Coronary artery (tissue), 2 donors: ENCODE results near the gene TMCC1.

Experiments
- DNase-seq: peaks from one replicate; pipeline ENCODE4 v3.0.0-alpha.2; 2017; ENCODE audit warnings: low spot score
- H3K27ac ChIP-seq, 2 donors: fragments of 200-600 bp; sonication (generic); one replicate each; pipeline ENCODE4 v1.5.1; 2016 to 2019
- H3K4me3 ChIP-seq: fragments of 200-600 bp; sonication (generic); 2 replicates; pipeline ENCODE4 v1.5.1; 2016; ENCODE audit warnings: mild to moderate bottlenecking, moderate library complexity
- TF ChIP-seq, protein P1 (sequence below): fragments of 200-600 bp; sonication (generic); IDR thresholded peaks from one replicate; pipeline ENCODE4 v1.5.1; 2019; ENCODE audit warnings: antibody characterized with exemption

TMCC1 gene

GRCh38 chr3:129622226-129622874 is 271.2 kb downstream of the TMCC1 start:
- DNase-seq = no peak
- H3K27ac ChIP-seq = peak overlapping the region in 1 of 2 donors; percentile 99
- no peak overlapping the region for H3K4me3 ChIP-seq
- TF ChIP-seq, protein P1, sequence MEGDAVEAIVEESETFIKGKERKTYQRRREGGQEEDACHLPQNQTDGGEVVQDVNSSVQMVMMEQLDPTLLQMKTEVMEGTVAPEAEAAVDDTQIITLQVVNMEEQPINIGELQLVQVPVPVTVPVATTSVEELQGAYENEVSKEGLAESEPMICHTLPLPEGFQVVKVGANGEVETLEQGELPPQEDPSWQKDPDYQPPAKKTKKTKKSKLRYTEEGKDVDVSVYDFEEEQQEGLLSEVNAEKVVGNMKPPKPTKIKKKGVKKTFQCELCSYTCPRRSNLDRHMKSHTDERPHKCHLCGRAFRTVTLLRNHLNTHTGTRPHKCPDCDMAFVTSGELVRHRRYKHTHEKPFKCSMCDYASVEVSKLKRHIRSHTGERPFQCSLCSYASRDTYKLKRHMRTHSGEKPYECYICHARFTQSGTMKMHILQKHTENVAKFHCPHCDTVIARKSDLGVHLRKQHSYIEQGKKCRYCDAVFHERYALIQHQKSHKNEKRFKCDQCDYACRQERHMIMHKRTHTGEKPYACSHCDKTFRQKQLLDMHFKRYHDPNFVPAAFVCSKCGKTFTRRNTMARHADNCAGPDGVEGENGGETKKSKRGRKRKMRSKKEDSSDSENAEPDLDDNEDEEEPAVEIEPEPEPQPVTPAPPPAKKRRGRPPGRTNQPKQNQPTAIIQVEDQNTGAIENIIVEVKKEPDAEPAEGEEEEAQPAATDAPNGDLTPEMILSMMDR = no peak

GRCh38 chr3:129621626-129622225 is 271.8 kb downstream of the TMCC1 start:
- TF ChIP-seq, protein P1 = no peak
- Histone ChIP-seq H3K27ac (peak overlapping the region in 1 of 2 donors; percentile 99), H3K4me3 (no peak overlapping the region)
- DNase-seq = no peak

GRCh38 chr3:129620828-129621559 is 272.5 kb downstream of the TMCC1 start:
- peak overlapping the region in 1 of 2 donors; percentile 99 for H3K27ac ChIP-seq

DNA sequence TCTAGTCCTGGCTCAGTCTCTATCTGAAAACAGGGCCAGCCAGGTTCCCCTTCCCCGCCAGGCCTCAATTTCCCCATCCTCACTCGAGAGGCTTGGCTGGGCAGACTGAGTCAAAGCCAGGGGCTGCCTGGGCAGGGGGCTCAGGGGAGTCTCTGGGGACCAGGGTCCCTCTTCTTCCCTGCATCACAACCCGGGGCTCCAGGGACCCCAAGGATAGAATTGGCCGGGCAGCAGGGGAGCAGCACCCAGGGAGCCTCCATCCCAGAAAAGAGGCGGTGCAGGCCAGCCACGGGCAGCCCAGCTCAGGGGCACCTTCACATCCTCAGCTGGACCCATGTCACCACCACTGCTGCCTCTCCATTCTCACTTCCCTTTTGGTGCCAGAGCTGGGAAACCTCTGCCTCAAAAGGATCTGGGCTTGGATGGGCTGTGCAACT is 273.8 kb downstream of the TMCC1 start:
- peak overlapping the region in 1 of 2 donors; percentile 75 for H3K27ac ChIP-seq
- TF ChIP-seq, protein P1 = no peak
- no peak for DNase-seq
- no peak overlapping the region for H3K4me3 ChIP-seq

More at GRCh38 chr3:129620828-129621559, 272.5 kb downstream of the TMCC1 start:
- TF ChIP-seq, protein P1 = no peak
- no peak for DNase-seq
- no peak overlapping the region for H3K4me3 ChIP-seq

DNA sequence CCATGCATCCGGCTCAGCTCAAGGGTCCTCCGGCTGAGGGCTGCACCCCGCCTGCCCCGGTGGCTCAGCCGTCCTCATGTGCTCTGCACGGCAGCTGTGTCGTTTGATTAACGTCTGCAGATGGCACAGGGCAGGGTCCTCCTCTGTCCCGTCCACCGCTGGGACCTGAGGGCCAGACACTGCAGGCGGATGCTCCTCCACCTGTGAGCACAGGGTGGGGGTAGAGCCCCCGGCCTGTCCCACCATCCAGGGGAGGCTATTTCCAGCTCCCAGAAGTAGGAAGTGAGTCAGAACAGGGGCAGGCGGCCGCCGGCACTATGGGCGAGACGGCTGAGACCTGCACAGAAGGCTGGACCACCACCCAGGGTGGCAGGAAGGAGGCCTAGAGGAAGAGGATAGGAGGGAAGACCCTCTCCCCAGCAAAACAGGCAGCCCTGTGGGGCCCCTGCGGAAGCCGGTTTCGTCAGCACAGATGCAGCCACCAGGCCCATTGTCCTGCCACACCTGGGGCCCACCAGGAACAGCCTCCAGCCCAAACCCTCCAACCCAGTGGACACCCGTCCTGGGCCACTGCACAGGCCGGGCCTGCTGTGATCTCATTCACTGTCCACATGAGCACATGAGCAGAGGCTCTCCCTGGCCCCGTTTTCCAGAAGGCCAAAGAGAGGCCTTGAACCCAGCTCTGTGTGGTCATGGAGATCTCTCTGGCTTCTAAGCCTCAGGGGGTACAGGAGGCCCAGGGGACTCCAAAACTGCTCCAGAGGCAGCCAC is 274.4 kb downstream of the TMCC1 start:
- no peak for DNase-seq

GRCh38 chr3:129618186-129618820 is 275.2 kb downstream of the TMCC1 start:
- peak overlapping the region in 1 of 2 donors; percentile 75 for H3K27ac ChIP-seq
- DNase-seq = no peak
- H3K4me3 ChIP-seq = peak overlapping the region; percentile 22
- TF ChIP-seq, protein P1 = no peak

More for the DNA sequence above, 274.4 kb downstream of the TMCC1 start:
- TF ChIP-seq, protein P1 = no peak
- H3K27ac ChIP-seq = peak overlapping the region in 1 of 2 donors; percentile 75
- H3K4me3 ChIP-seq = peak overlapping the region; percentile 22
